HG03095 (cell line): ENCODE measurements around the gene FGF11.

Experiments
- ATAC-seq: cut with Tn5 transposase; IDR thresholded peaks from one replicate; pipeline ENCODE4 v1.9.1; 2021; ENCODE audit warnings: moderate library complexity; ENCODE audit not compliant: unreplicated experiment

The FGF11 gene

GRCh38 chr17:7408252-7408727, 31.0 kb upstream of the FGF11 start:
- ATAC-seq: no peak

DNA sequence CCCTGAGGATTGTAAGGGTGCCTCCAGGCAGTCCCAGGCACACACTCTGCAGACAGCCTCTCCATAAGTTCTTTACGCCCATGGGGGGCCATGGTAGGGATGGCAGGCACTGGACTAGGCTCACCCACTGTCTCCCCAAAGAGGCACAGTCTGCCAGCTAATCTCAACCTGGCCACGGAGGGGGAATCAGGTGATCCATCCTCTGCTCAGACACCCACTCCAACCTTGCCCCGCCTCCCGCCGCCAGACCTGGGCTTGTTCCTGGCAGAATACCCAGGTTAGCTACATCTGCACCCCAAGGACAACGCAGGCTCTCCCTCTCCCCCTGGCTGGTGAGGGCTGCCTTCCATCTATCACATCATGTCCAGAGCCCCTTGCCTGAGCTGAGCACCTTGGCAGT, 30.4 kb upstream of the FGF11 start:
- no peak for ATAC-seq

- no peak for ATAC-seq
Observed at GRCh38 chr17:7409716-7410115, 29.6 kb upstream of the FGF11 start.

DNA sequence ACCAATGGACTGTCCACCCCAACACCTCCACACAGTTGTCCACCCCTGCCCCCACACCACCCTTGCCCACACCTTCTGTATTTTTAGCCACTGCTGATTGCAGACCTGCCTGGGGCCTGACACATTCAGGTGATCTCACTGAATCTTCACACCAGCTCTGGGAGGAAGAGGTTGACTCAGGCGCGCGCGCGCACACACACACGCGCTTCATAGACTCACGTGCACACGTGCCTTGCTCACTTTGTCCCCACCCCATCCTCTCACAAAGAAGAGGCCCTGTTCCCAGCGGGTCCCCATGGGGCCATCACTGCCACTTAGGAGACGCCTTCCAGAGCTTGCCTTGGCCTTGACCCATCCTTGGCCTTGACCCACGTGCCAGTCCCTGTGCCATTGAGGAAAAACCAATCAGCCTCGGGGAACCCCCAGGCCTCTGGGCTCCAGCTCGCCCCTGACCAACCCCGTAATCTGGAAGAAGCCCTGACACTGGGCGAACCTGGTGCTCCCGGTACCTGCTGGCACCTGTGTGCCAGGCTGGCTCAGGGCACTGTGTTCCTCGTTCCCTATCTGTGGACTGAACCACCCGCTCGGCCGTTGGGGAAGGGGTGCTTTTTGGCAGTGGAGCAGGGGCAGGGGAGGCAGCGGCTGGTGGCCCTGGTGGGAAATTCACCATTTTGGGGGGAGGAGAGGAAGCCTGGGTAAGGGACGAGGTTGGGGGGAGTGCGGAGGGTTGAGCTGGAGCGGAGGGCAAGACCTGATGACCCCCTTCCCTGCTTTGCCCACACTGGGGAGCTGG, 28.5 kb upstream of the FGF11 start:
- ATAC-seq: no peak

- no peak for ATAC-seq
Observed at GRCh38 chr17:7411427-7411750, 27.9 kb upstream of the FGF11 start.

GRCh38 chr17:7413346-7413985, 25.8 kb upstream of the FGF11 start:
- ATAC-seq: no peak

GRCh38 chr17:7414837-7415236, 24.5 kb upstream of the FGF11 start:
- no peak for ATAC-seq

DNA sequence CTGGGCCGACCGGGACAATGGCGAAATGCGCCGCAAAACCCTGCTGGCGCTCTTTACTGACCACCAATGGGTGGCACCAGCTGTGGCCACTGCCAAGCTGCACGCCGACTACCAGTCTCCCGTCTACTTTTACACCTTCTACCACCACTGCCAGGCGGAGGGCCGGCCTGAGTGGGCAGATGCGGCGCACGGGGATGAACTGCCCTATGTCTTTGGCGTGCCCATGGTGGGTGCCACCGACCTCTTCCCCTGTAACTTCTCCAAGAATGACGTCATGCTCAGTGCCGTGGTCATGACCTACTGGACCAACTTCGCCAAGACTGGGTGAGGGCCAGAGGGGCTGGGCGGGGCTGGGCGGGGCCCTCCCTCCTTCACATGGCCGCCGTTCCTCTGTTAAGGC, 23.5 kb upstream of the FGF11 start:
- no peak for ATAC-seq

DNA sequence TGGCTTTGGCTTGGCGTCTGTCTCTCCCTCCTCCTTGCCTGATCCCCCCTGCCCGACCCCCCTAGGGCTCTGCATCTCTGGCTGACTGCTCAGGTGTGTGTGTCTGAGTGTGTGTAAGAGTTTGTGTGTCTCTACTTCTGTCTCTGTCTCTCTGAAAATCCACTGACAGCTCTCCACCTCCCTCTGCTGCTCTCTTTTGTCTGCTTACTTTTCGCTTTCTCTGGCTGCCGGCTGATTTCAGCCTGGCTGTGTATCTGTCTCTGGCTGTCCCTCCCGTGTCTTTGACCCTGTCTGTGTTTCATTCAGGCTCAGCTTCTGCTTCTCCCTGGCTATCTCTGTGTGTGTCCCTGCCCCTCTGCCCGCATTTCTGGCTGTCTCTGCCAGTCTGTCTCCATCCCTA, 23.0 kb upstream of the FGF11 start:
- ATAC-seq: no peak

GRCh38 chr17:7417056-7417655, 22.2 kb upstream of the FGF11 start:
- no peak for ATAC-seq

DNA sequence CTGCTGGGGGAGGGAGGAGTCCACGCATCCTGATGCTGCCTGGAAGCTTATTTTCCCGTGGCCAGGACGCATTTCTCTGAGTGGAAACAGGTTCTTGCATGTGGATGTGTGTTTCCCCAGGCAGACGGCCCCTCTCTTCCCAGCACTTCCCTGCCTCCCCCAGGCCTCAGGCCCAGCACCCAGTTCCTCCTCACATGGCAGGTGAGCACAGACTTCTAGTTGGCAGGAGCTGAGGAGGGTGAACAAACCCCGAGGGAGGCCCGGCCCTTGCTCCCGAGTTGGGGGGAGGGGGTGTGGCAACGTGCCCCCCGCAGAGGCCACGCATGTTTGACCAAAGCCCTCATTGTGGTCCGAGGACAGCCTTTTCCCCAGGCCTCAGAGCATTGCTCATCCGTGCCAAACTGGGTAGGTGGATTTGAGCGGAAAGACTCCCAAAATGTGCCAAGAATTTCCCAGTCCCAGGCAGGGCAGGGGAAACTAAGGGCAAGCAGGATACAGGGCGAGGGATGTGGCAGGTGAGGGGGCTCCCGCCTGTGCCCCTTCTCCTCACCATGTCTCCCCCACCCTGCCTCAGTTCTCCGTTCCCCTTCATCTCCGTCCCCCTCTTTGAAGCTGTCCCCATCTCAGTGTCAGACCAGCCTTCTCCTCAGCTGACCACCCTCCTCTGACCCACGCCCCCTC, 20.7 kb upstream of the FGF11 start:
- ATAC-seq: no peak

DNA sequence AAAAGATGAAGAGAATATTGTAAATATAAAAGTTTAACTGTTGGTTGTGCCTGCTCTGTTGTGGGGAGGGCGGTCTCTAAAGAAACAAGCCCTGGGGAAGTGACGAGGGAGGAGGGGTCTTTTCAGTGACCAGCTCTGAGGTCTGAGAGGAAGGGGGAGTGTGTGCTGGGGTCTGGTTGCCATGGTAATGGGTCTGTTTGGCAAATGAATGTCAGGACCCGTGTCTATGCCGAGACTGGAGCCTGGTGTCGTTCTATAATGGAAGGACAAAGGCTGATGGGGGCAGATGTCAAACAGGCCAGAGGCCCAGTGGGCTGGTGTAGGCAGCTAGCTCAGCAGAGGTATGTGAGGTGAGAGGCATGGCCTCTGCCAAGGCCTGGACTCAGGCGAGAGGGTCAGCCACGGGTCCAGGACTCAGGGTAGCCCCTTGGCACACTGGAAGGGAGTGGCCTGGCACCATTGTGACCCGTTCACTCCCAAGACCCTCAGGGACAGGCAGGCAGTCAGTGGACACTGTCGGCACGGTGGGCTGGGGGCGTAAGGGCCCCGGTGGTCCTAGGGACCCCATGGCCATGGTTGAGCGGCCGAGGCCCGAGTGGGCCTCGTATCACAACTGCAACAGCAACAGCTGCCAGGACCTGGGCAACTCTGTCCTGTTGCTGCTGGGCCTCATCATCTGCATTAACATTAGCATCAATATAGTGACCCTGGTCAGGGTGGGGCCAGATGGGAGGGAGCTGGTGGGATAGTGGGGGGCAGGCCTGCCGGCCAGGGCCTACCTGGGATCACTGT, 19.3 kb upstream of the FGF11 start, which contains the start of gene SPEM1:
TSS of gene SPEM1 (plus strand) at position 506 of the 792 bp plus-strand sequence. CDS start at position 567, 61 bp downstream.
- no peak for ATAC-seq

- ATAC-seq: no peak
Observed at GRCh38 chr17:7421186-7421585, 18.1 kb upstream of the FGF11 start.

GRCh38 chr17:7423679-7424078, 15.6 kb upstream of the FGF11 start:
- ATAC-seq: no peak

DNA sequence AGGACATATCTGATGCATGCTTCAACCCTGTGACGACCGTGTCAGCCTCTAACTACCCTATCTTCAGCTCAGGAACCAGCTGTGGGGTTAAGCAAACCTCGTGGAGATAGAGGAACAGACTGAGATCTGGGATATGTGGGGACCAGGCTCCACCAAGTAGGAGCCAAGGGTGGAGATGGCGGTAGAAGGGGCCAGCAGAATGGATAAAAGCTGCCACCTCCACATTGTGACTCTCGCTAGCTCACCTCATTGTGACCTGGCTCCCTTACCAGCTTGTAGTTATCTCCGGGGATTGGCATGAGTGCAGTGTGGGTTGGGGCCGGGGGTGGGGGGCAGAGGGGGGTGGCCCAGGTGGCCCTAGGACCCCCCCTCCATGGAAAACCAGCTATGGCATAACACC, 14.0 kb upstream of the FGF11 start, which contains the start of gene SPEM2:
TSS of gene SPEM2 (plus strand) at position 301 of the 400 bp plus-strand sequence. CDS start at position 374, 73 bp downstream.
- no peak for ATAC-seq

DNA sequence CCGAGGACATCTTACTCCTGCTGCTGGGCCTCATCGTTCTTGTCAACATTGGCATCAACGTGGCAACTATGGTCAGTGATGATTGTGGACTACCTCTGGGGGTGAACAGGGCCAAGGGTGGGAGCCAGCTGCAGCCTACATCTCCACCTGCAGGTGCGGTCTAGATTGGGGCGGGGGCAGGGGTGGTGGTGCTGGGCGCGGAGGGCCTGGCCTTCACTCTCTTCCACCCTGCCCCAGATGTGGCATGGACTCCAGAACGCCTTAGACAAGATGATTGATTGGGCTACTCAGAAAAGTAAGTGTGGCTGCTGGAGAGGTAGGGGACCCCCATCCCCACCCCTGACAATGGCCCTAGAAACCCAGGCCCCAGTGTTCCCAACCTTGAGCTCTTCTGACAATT, 13.6 kb upstream of the FGF11 start:
- ATAC-seq: no peak

GRCh38 chr17:7426203-7426863, 13.0 kb upstream of the FGF11 start:
- ATAC-seq: no peak

GRCh38 chr17:7426896-7427489, 12.3 kb upstream of the FGF11 start:
- no peak for ATAC-seq

- no peak for ATAC-seq
Observed at GRCh38 chr17:7427549-7427948, 11.8 kb upstream of the FGF11 start.

- no peak for ATAC-seq
Observed at GRCh38 chr17:7428557-7428956, 10.8 kb upstream of the FGF11 start, which contains the start of gene SPEM3. TSS of gene SPEM3 (plus strand) at chr17:7428857. CDS start at chr17:7428903, 46 bp downstream.
